Neural cell (in vitro differentiated cells): ENCODE data around the gene PID1. TPM values are rescaled to one million over a fixed set of nuclear protein-coding genes. Genes with fewer than 3 reads are reported as not detected.

Experiments used
- H2AFZ ChIP-seq: fragments of 200-600, 300-800 bp; sonication (generic), shearing (Covaris generic); 2 replicates; pipeline ENCODE4 v1.6.0; 2014; ENCODE audit warnings: low read depth, mild to moderate bottlenecking, antibody characterized with exemption, low read length, moderate library complexity
- H3F3A ChIP-seq: fragments of 200-600 bp; shearing (Covaris generic); 2 replicates; pipeline ENCODE4 v1.6.1; 2016; ENCODE audit warnings: mild to moderate bottlenecking, moderate library complexity, mixed read lengths, antibody characterized with exemption, low read length; ENCODE audit not compliant: insufficient read depth, poor library complexity, severe bottlenecking
- H3K27ac ChIP-seq: fragments of 200-600, 300-800 bp; sonication (generic), shearing (Covaris generic); 2 replicates; pipeline ENCODE4 v1.5.1; 2014; ENCODE audit warnings: mild to moderate bottlenecking, low read length, moderate library complexity
- H3K27me3 ChIP-seq: fragments of 300-800, 200-600 bp; sonication (generic), shearing (Covaris generic); 2 replicates; pipeline ENCODE4 v1.6.0; 2014; ENCODE audit warnings: mild to moderate bottlenecking, low read depth, low read length, moderate library complexity; ENCODE audit not compliant: insufficient read depth
- H3K36me3 ChIP-seq: fragments of 300-800, 200-600 bp; sonication (generic), shearing (Covaris generic); 2 replicates; pipeline ENCODE4 v1.5.1; 2014; ENCODE audit warnings: mild to moderate bottlenecking, antibody characterized with exemption, low read length, moderate library complexity; ENCODE audit not compliant: insufficient read depth
- H3K4me2 ChIP-seq: fragments of 300-800, 200-600 bp; sonication (generic), shearing (Covaris generic); 2 replicates; pipeline ENCODE4 v1.6.0; 2014; ENCODE audit warnings: mild to moderate bottlenecking, low read length
- H3K4me3 ChIP-seq: fragments of 300-800, 200-600 bp; sonication (generic), shearing (Covaris generic); 2 replicates; pipeline ENCODE4 v1.5.1; 2014; ENCODE audit warnings: mild to moderate bottlenecking, low read length, moderate library complexity
- H3K79me2 ChIP-seq: fragments of 200-600 bp; shearing (Covaris generic); replicated peaks from 2 replicates; pipeline ENCODE4 v1.6.0; 2014; ENCODE audit warnings: mild to moderate bottlenecking, low read length, moderate library complexity; ENCODE audit not compliant: insufficient read depth
- H3K9ac ChIP-seq: fragments of 300-800, 200-600 bp; sonication (generic), shearing (Covaris generic); 2 replicates; pipeline ENCODE4 v1.6.1; 2016; ENCODE audit warnings: mild to moderate bottlenecking, low read length, mixed read lengths
- H3K9me2 ChIP-seq: fragments of 200-600 bp; shearing (Covaris generic); 2 replicates; pipeline ENCODE4 v1.6.1; 2016; ENCODE audit warnings: mild to moderate bottlenecking, low read length, mixed read lengths; ENCODE audit not compliant: insufficient read depth
- H3K9me3 ChIP-seq: fragments of 200-600, 300-800 bp; sonication (generic), shearing (Covaris generic); 2 replicates; pipeline ENCODE4 v1.6.1; 2016; ENCODE audit warnings: mild to moderate bottlenecking, mixed run types, low read length, moderate library complexity, mixed read lengths
- H4K20me1 ChIP-seq: fragments of 200-600 bp; shearing (Covaris generic); 2 replicates; pipeline ENCODE4 v1.6.1; 2016; ENCODE audit warnings: mild to moderate bottlenecking, mixed run types; ENCODE audit not compliant: insufficient read depth
- EP300 ChIP-seq: fragments of 450-650 bp; conservative IDR thresholded peaks from 2 replicates; pipeline ENCODE4 v1.6.1; 2014; ENCODE audit warnings: antibody characterized with exemption, mild to moderate bottlenecking, moderate library complexity; ENCODE audit not compliant: poor library complexity, severe bottlenecking
- EZH2 ChIP-seq: fragments of 200-600, 300-800 bp; shearing (Covaris generic), sonication (generic); IDR thresholded peaks from 2 replicates; pipeline ENCODE4 v1.6.1; 2014; ENCODE audit warnings: antibody characterized with exemption, low read length, borderline replicate concordance, mild to moderate bottlenecking; ENCODE audit not compliant: insufficient read depth, poor library complexity, severe bottlenecking
- MXI1 ChIP-seq: fragments of 450-650 bp; conservative IDR thresholded peaks from 2 replicates; pipeline ENCODE4 v1.6.1; 2014; ENCODE audit warnings: antibody characterized with exemption, mild to moderate bottlenecking; ENCODE audit not compliant: poor library complexity, severe bottlenecking
- POLR2AphosphoS5 ChIP-seq: IDR thresholded peaks from 2 replicates; pipeline ENCODE4 v1.6.1; 2012
- RAD21 ChIP-seq: fragments of 450-650 bp; conservative IDR thresholded peaks from 2 replicates; pipeline ENCODE4 v1.6.1; 2014; ENCODE audit warnings: antibody characterized with exemption, mild to moderate bottlenecking, moderate library complexity
- SMC3 ChIP-seq: fragments of 450-650 bp; conservative IDR thresholded peaks from 2 replicates; pipeline ENCODE4 v1.6.1; 2014; ENCODE audit warnings: antibody characterized with exemption, mild to moderate bottlenecking, moderate library complexity; ENCODE audit not compliant: poor library complexity
- TAF1 ChIP-seq: IDR thresholded peaks from 2 replicates; pipeline ENCODE4 v1.6.1; 2012; ENCODE audit warnings: low read depth
- polyA plus RNA-seq: library from polyadenylated mRNA; depleted of rRNA; stranded (reverse); fragments of >200 nt; gene quantifications from 2 replicates; pipeline ENCODE4 v1.2.3, GENCODE V29; 2014
- TF ChIP-seq, protein P1 (sequence below): fragments of 450-650 bp; IDR thresholded peaks from 2 replicates; pipeline ENCODE4 v1.5.1; 2014; ENCODE audit warnings: antibody characterized with exemption, mild to moderate bottlenecking, moderate library complexity; ENCODE audit not compliant: poor library complexity, severe bottlenecking
- TF ChIP-seq, protein P2 (sequence below): IDR thresholded peaks from 2 replicates; pipeline ENCODE4 v1.6.1; 2012; ENCODE audit warnings: borderline replicate concordance

PID1 gene
- polyA plus RNA-seq, 1 donor from 2014 or later = 11.0 TPM

GRCh38 chr2:229160180-229160579 is 110.9 kb downstream of the PID1 start:
- Histone ChIP-seq H3K9me3 (no peaks in the 10 kb centered on the region), H2AFZ (no peak overlapping the region), H3K9ac (no peak overlapping the region), H3K36me3 (no peaks in the 10 kb centered on the region), H3F3A (no peaks in the 10 kb centered on the region), H3K4me3 (no peak overlapping the region), H3K4me2 (no peak overlapping the region), H3K9me2 (no peaks in the 10 kb centered on the region), H3K79me2 (no peaks in the 10 kb centered on the region), H3K27me3 (no peaks in the 10 kb centered on the region), H3K27ac (no peak overlapping the region), H4K20me1 (no peaks in the 10 kb centered on the region)
- TF ChIP-seq, protein P1, sequence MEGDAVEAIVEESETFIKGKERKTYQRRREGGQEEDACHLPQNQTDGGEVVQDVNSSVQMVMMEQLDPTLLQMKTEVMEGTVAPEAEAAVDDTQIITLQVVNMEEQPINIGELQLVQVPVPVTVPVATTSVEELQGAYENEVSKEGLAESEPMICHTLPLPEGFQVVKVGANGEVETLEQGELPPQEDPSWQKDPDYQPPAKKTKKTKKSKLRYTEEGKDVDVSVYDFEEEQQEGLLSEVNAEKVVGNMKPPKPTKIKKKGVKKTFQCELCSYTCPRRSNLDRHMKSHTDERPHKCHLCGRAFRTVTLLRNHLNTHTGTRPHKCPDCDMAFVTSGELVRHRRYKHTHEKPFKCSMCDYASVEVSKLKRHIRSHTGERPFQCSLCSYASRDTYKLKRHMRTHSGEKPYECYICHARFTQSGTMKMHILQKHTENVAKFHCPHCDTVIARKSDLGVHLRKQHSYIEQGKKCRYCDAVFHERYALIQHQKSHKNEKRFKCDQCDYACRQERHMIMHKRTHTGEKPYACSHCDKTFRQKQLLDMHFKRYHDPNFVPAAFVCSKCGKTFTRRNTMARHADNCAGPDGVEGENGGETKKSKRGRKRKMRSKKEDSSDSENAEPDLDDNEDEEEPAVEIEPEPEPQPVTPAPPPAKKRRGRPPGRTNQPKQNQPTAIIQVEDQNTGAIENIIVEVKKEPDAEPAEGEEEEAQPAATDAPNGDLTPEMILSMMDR = no peak
- no peak for TF ChIP-seq EZH2
- TF ChIP-seq MXI1 = no peak
- no peak for TF ChIP-seq SMC3

DNA sequence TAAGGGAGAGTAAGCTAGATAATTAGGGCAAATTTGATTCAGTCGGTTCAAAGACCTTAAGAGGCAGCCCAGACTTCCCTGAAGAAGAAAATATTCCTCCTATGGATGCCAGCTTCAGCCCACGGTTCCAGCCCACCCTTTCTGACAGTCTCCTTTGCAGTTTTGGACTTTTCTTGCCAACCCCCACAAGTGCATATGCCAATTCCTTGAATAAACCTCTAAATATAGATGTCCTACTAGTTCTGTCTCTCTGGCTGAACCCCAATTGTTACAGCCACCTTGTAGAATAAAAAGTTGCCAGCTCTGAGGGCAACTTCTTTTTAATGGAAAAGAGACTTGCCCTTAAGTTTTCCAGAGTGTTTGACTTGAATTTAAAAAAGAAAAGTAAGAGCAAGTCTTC is 111.7 kb downstream of the PID1 start:
- Histone ChIP-seq H3K36me3 (no peaks in the 10 kb centered on the region), H3K4me3 (no peak overlapping the region), H3K79me2 (no peaks in the 10 kb centered on the region), H3F3A (no peaks in the 10 kb centered on the region), H2AFZ (no peak overlapping the region), H3K27ac (no peak overlapping the region), H3K9ac (no peak overlapping the region), H3K9me2 (no peaks in the 10 kb centered on the region), H3K4me2 (no peak overlapping the region), H4K20me1 (no peaks in the 10 kb centered on the region), H3K27me3 (no peaks in the 10 kb centered on the region), H3K9me3 (no peaks in the 10 kb centered on the region)
- TF ChIP-seq SMC3 (no peak), MXI1 (no peak), POLR2AphosphoS5 (no peak), EZH2 (no peak), TAF1 (no peak), RAD21 (no peak), EP300 (no peak)
- TF ChIP-seq, protein P1 = no peak
- TF ChIP-seq, protein P2, sequence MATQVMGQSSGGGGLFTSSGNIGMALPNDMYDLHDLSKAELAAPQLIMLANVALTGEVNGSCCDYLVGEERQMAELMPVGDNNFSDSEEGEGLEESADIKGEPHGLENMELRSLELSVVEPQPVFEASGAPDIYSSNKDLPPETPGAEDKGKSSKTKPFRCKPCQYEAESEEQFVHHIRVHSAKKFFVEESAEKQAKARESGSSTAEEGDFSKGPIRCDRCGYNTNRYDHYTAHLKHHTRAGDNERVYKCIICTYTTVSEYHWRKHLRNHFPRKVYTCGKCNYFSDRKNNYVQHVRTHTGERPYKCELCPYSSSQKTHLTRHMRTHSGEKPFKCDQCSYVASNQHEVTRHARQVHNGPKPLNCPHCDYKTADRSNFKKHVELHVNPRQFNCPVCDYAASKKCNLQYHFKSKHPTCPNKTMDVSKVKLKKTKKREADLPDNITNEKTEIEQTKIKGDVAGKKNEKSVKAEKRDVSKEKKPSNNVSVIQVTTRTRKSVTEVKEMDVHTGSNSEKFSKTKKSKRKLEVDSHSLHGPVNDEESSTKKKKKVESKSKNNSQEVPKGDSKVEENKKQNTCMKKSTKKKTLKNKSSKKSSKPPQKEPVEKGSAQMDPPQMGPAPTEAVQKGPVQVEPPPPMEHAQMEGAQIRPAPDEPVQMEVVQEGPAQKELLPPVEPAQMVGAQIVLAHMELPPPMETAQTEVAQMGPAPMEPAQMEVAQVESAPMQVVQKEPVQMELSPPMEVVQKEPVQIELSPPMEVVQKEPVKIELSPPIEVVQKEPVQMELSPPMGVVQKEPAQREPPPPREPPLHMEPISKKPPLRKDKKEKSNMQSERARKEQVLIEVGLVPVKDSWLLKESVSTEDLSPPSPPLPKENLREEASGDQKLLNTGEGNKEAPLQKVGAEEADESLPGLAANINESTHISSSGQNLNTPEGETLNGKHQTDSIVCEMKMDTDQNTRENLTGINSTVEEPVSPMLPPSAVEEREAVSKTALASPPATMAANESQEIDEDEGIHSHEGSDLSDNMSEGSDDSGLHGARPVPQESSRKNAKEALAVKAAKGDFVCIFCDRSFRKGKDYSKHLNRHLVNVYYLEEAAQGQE = no peak
